SU-DHL-6 (cell line): ENCODE data around the gene BOD1.
"Not testable (repeated sequence)": the region's sequence is repeated elsewhere in the genome, so short reads cannot be mapped to it uniquely, and the experiment has no call there.

Experiments
- H2AFZ ChIP-seq: fragments of 200-600 bp; sonication (generic); 2 replicates; pipeline ENCODE4 v1.6.1; 2014; ENCODE audit warnings: low read depth, mild to moderate bottlenecking, moderate library complexity, mixed read lengths, antibody characterized with exemption, low read length; ENCODE audit not compliant: severe bottlenecking
- H3F3A ChIP-seq: fragments of 200-600 bp; shearing (Covaris generic); 2 replicates; pipeline ENCODE4 v1.6.0; 2016; ENCODE audit warnings: antibody characterized with exemption, mild to moderate bottlenecking; ENCODE audit not compliant: insufficient read depth
- H3K27ac ChIP-seq: fragments of 200-600 bp; sonication (generic); 2 replicates; pipeline ENCODE4 v1.5.1; 2016; ENCODE audit warnings: low read depth, mild to moderate bottlenecking, low read length, moderate library complexity, mixed read lengths
- H3K27me3 ChIP-seq: fragments of 200-600 bp; sonication (generic), shearing (Covaris generic); 2 replicates; pipeline ENCODE4 v1.6.0; 2014; ENCODE audit warnings: mild to moderate bottlenecking, low read length
- H3K36me3 ChIP-seq: fragments of 200-600 bp; sonication (generic); 2 replicates; pipeline ENCODE4 v1.6.1; 2014; ENCODE audit warnings: mild to moderate bottlenecking, low read length, mixed read lengths
- H3K4me2 ChIP-seq: fragments of 300-600, 200-600 bp; shearing (Covaris generic), sonication (generic); 2 replicates; pipeline ENCODE4 v1.6.0; 2014; ENCODE audit warnings: low read length, low read depth, mild to moderate bottlenecking; ENCODE audit not compliant: poor library complexity, severe bottlenecking
- H3K4me3 ChIP-seq: fragments of 200-600 bp; sonication (generic); 2 replicates; pipeline ENCODE4 v1.5.1; 2014; ENCODE audit warnings: antibody characterized with exemption, low read length, mild to moderate bottlenecking, mixed read lengths; ENCODE audit not compliant: insufficient read depth, poor library complexity, severe bottlenecking
- H3K79me2 ChIP-seq: fragments of 200-600 bp; sonication (generic); 2 replicates; pipeline ENCODE4 v1.6.1; 2014; ENCODE audit warnings: mild to moderate bottlenecking, low read length, moderate library complexity; ENCODE audit not compliant: insufficient read depth
- H3K9ac ChIP-seq: fragments of 200-600 bp; sonication (generic); 2 replicates; pipeline ENCODE4 v1.7.0; 2014; ENCODE audit warnings: mild to moderate bottlenecking, low read length
- H3K9me2 ChIP-seq: fragments of 200-600 bp; sonication (generic); replicated peaks from 2 replicates; pipeline ENCODE4 v1.6.1; 2014; ENCODE audit warnings: low read length; ENCODE audit not compliant: insufficient read depth
- H3K9me3 ChIP-seq: fragments of 200-600 bp; sonication (generic); 2 replicates; pipeline ENCODE4 v1.6.1; 2014; ENCODE audit warnings: low read length, mixed read lengths; ENCODE audit not compliant: insufficient read depth
- H4K20me1 ChIP-seq: fragments of 200-600 bp; sonication (generic); 2 replicates; pipeline ENCODE4 v1.6.1; 2014; ENCODE audit warnings: low read depth, mild to moderate bottlenecking, antibody characterized with exemption, low read length, moderate library complexity, mixed read lengths
- EZH2phosphoT487 ChIP-seq: fragments of 200-600 bp; sonication (generic), shearing (Covaris generic); conservative IDR thresholded peaks from 2 replicates; pipeline ENCODE4 v1.6.1; 2018; ENCODE audit warnings: mild to moderate bottlenecking, antibody characterized with exemption, low read length, moderate library complexity, mixed read lengths
- TF ChIP-seq, protein P1 (sequence below): fragments of 200-600 bp; sonication (generic); IDR thresholded peaks from one replicate; pipeline ENCODE4 v1.5.1; 2017; ENCODE audit warnings: antibody characterized with exemption, mild to moderate bottlenecking, low read length, moderate library complexity; ENCODE audit not compliant: insufficient read depth, poor library complexity, severe bottlenecking

Gene BOD1

GRCh38 chr5:173592050-173592669 lies 24.3 kb downstream of the BOD1 start:
- no peak overlapping the region for H2AFZ ChIP-seq
- H3K36me3 ChIP-seq: peaks cover 5% of the 10 kb centered on the region
- TF ChIP-seq, protein P1, sequence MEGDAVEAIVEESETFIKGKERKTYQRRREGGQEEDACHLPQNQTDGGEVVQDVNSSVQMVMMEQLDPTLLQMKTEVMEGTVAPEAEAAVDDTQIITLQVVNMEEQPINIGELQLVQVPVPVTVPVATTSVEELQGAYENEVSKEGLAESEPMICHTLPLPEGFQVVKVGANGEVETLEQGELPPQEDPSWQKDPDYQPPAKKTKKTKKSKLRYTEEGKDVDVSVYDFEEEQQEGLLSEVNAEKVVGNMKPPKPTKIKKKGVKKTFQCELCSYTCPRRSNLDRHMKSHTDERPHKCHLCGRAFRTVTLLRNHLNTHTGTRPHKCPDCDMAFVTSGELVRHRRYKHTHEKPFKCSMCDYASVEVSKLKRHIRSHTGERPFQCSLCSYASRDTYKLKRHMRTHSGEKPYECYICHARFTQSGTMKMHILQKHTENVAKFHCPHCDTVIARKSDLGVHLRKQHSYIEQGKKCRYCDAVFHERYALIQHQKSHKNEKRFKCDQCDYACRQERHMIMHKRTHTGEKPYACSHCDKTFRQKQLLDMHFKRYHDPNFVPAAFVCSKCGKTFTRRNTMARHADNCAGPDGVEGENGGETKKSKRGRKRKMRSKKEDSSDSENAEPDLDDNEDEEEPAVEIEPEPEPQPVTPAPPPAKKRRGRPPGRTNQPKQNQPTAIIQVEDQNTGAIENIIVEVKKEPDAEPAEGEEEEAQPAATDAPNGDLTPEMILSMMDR: peak; percentile 73
- TF ChIP-seq EZH2phosphoT487: no peak
- no peak overlapping the region for H3K4me3 ChIP-seq
- no peaks in the 10 kb centered on the region for H3K27me3 ChIP-seq
- no peaks in the 10 kb centered on the region for H3K79me2 ChIP-seq
- H4K20me1 ChIP-seq: no peaks in the 10 kb centered on the region
- peaks cover 35% of the 10 kb centered on the region; the same call in 1 of the 2 replicates for H3K9me3 ChIP-seq
- no peak overlapping the region for H3K4me2 ChIP-seq
- H3F3A ChIP-seq: no peaks in the 10 kb centered on the region
- H3K9ac ChIP-seq: no peak overlapping the region
- no peak overlapping the region for H3K27ac ChIP-seq
- H3K9me2 ChIP-seq: no peaks in the 10 kb centered on the region

DNA sequence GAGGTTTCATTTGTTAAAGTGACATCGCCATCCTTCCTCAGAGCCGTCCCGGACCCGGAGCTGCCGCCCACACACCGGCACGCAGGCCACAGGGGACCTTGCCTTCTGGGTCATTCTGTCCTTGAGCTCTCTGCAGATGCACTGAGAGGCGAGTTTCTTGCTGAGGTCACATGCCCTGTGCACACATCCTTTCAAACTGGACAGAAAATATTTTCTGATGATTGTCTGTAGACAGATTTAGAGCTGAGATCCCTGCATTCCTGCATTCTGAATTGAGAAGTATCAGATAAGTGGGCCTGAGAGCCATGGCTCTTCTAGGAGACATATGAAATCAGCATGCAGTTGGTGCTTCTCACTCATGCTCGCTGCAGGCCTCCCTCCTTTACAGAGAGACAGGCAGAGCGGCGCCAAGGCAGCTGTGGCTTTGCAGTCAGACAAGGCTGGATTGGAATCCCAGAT lies 25.4 kb downstream of the BOD1 start:
- Histone ChIP-seq H3K36me3 (peaks cover 5% of the 10 kb centered on the region), H3K9ac (no peak overlapping the region), H3K9me2 (no peaks in the 10 kb centered on the region), H3K79me2 (no peaks in the 10 kb centered on the region), H2AFZ (no peak overlapping the region), H3F3A (no peaks in the 10 kb centered on the region), H3K9me3 (peaks cover 35% of the 10 kb centered on the region; the same call in 1 of the 2 replicates), H3K4me2 (no peak overlapping the region), H3K27ac (no peak overlapping the region), H3K27me3 (no peaks in the 10 kb centered on the region), H3K4me3 (no peak overlapping the region), H4K20me1 (no peaks in the 10 kb centered on the region)
- no peak for TF ChIP-seq EZH2phosphoT487

GRCh38 chr5:173590436-173591055 lies 25.9 kb downstream of the BOD1 start:
- Histone ChIP-seq H3K27me3 (no peaks in the 10 kb centered on the region), H3K9me2 (no peaks in the 10 kb centered on the region)

GRCh38 chr5:173586133-173586532 lies 30.3 kb downstream of the BOD1 start:
- not testable (repeated sequence) for H2AFZ ChIP-seq, H4K20me1 ChIP-seq, H3K9me3 ChIP-seq, H3K4me3 ChIP-seq, H3K27ac ChIP-seq, H3K27me3 ChIP-seq, H3K36me3 ChIP-seq, H3K4me2 ChIP-seq, H3K9me2 ChIP-seq, H3K9ac ChIP-seq, H3F3A ChIP-seq, H3K79me2 ChIP-seq

More at GRCh38 chr5:173590436-173591055, 25.9 kb downstream of the BOD1 start:
- Histone ChIP-seq H3K27ac (no peak overlapping the region), H3K36me3 (peaks cover 5% of the 10 kb centered on the region), H3K4me3 (no peak overlapping the region), H3K9ac (no peak overlapping the region), H3K9me3 (peaks cover 35% of the 10 kb centered on the region; the same call in 1 of the 2 replicates), H4K20me1 (no peaks in the 10 kb centered on the region), H3F3A (no peaks in the 10 kb centered on the region), H2AFZ (no peak overlapping the region), H3K4me2 (no peak overlapping the region), H3K79me2 (no peaks in the 10 kb centered on the region)
- TF ChIP-seq, protein P1: no peak
- TF ChIP-seq EZH2phosphoT487: no peak
